GM06990 (cell line): Measurements from ENCODE around the gene HOXA11.

ENCODE experiments used
- DNase-seq: peaks from one replicate; pipeline ENCODE4 v3.0.0-alpha.2; 2011; ENCODE audit not compliant: insufficient read length; ENCODE audit errors: extremely low read depth
- H3K27me3 ChIP-seq: replicated peaks from 2 replicates; pipeline ENCODE4 v1.6.0; 2011; ENCODE audit warnings: low read length; ENCODE audit not compliant: control insufficient read depth, insufficient read depth
- H3K36me3 ChIP-seq: 2 replicates; pipeline ENCODE4 v1.5.1; 2011; ENCODE audit warnings: low read length; ENCODE audit not compliant: control insufficient read depth, insufficient read depth
- H3K4me3 ChIP-seq: replicated peaks from 2 replicates; pipeline ENCODE4 v1.5.1; 2011; ENCODE audit warnings: low read depth, mild to moderate bottlenecking, control low read depth, low read length
- TF ChIP-seq, protein P1 (sequence below): IDR thresholded peaks from 2 replicates; pipeline ENCODE4 v1.5.1; 2011; ENCODE audit warnings: low read length, control low read depth, mild to moderate bottlenecking, inconsistent platforms; ENCODE audit not compliant: insufficient read depth, poor library complexity, severe bottlenecking

The HOXA11 gene

DNA sequence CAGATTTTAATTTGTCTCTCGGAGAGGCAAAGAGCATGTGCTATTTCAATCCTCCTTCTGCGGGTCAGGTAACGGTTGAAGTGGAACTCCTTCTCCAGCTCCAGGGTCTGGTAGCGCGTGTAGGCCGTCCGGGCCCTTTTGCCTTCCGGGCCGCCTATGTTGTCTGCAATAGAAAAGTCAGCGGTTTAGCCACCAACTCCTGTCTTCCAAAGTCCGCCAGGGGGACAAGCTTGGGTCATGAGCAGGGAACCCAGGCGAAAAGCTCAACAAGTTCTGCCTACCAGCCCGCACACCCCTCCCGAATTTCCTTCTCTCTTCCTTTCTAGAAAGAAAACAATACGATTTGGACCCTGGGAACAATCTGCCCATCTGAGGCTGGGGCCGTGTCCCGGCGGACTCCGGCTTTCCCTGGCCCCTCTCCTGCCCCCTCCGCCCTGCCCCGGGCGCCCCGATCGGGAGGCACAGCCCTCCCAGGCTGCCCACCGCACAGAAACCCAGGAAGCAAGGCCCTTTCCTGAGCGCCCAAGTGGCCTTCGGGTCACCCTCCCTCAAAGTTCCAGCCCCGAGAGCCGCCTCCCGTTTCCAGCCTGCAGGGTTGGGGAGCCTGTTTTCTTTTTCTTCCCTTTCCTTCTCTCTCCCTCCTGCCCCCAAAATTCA, 43.0 kb downstream of the HOXA11 start:
- H3K27me3 ChIP-seq: no peaks in the 10 kb centered on the region
- no peak for DNase-seq
- TF ChIP-seq, protein P1, sequence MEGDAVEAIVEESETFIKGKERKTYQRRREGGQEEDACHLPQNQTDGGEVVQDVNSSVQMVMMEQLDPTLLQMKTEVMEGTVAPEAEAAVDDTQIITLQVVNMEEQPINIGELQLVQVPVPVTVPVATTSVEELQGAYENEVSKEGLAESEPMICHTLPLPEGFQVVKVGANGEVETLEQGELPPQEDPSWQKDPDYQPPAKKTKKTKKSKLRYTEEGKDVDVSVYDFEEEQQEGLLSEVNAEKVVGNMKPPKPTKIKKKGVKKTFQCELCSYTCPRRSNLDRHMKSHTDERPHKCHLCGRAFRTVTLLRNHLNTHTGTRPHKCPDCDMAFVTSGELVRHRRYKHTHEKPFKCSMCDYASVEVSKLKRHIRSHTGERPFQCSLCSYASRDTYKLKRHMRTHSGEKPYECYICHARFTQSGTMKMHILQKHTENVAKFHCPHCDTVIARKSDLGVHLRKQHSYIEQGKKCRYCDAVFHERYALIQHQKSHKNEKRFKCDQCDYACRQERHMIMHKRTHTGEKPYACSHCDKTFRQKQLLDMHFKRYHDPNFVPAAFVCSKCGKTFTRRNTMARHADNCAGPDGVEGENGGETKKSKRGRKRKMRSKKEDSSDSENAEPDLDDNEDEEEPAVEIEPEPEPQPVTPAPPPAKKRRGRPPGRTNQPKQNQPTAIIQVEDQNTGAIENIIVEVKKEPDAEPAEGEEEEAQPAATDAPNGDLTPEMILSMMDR: no peak
- H3K4me3 ChIP-seq: no peak overlapping the region
- no peaks in the 10 kb centered on the region for H3K36me3 ChIP-seq

DNA sequence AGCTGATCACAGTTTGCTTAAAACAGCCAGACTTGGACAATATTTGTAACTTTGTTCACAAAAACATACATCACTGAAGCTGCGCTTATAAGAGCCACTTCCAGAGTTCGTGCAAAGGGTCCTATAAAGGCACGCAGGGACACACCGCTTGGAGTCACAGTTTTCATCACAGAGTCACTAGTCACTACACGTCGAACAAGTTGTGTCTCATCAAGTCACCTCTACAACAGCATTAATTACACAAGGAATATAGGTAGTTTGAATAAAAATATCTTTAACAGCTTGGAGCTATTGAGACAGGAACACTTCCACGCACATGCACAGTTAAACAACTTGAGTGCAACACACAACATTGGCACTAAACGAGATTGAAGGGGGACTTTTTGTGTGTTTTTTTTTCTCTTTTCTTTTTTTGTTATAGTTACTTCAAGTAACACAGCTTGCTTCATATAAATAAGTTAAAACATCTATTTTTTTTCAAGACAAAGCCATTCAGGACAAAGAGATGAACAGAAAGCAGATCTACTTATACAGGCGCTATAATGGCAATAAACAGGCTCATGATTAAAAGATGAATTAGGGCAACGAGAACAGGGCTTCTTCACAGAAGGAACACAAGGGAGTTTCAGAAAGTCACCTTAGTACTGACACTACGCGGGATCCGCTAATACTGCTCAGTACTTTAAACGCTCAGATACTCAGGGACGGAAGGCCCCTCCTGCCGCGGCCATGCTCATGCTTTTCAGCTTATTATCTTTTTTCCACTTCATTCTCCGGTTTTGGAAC, 43.7 kb downstream of the HOXA11 start:
- Histone ChIP-seq H3K4me3 (no peak overlapping the region), H3K27me3 (no peaks in the 10 kb centered on the region), H3K36me3 (no peaks in the 10 kb centered on the region)
- DNase-seq: no peak
- TF ChIP-seq, protein P1: no peak

DNA sequence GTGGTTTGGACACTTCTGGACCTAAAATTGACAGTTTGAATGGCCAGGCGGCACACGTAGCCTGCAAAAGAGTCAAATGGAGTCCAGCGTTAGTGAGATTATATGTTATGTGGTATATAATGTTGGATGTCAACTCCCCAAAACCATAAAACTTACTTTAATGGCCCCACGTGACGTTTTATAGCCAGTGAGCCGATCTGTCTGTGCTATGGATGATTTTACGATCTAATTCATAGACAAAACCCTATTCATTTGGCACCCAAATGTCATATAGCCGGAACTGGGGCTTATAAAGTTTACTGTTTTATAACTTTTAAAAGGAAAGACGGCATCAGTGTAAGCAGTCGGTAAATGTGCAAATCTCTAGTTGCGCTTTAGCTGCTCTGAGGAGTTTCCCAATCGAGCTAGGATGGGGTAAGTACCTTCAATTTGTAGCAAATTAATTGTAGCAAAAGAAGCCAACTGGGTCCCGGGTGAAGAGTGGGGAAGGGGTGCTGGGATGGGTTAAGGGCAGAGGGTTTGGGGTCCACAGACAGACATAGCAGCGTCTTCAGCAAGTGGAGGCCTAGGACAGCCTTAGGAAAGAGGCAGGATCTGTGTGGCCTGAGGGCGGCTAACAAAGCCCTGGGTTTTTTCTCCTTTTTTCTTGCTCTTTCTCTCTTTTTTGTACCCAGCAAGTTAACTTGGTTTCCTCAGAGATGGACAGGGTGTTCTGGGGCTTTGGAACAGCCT, 44.7 kb downstream of the HOXA11 start:
- no peak for DNase-seq
- Histone ChIP-seq H3K36me3 (no peaks in the 10 kb centered on the region), H3K4me3 (no peak overlapping the region), H3K27me3 (no peaks in the 10 kb centered on the region)
- TF ChIP-seq, protein P1: no peak

- no peak overlapping the region for H3K4me3 ChIP-seq
- H3K27me3 ChIP-seq: no peaks in the 10 kb centered on the region
- TF ChIP-seq, protein P1: no peak
- no peak for DNase-seq
- H3K36me3 ChIP-seq: no peaks in the 10 kb centered on the region
Measured at GRCh38 chr7:27139334-27140125, 45.5 kb downstream of the HOXA11 start.

DNA sequence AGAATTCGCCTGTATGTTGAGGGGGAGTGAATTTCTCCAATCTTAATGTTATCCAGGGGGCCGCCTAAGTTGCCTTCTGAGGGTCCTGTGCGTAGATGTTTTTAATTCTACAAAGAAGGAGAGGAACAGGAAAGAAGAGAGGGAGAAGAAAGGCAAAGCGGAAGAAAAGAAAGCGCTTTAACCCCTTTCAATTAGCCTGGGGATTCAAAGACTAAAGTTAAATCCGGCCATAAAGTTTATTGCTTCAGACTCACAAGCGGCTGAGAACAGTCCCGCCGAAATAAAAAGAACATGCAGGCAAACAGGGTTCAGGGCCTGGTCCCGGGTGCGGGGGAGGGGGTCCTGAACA, 46.1 kb downstream of the HOXA11 start:
- H3K36me3 ChIP-seq: no peaks in the 10 kb centered on the region
- H3K4me3 ChIP-seq: no peak overlapping the region
- DNase-seq: no peak
- H3K27me3 ChIP-seq: no peaks in the 10 kb centered on the region
- TF ChIP-seq, protein P1: no peak
